Kidney glomerular epithelial cell (primary cell): Measurements from ENCODE around the gene SLC17A2.

Experiments used
- DNase-seq: peaks from one replicate; lab custom pipeline; 2025; lab: John Stamatoyannopoulos, UW

Gene SLC17A2

GRCh38 chr6:25921525-25922203, 8.8 kb downstream of the SLC17A2 start:
- DNase-seq: no peak

- DNase-seq: no peak
Measured at GRCh38 chr6:25919657-25920056, 10.8 kb downstream of the SLC17A2 start.

DNA sequence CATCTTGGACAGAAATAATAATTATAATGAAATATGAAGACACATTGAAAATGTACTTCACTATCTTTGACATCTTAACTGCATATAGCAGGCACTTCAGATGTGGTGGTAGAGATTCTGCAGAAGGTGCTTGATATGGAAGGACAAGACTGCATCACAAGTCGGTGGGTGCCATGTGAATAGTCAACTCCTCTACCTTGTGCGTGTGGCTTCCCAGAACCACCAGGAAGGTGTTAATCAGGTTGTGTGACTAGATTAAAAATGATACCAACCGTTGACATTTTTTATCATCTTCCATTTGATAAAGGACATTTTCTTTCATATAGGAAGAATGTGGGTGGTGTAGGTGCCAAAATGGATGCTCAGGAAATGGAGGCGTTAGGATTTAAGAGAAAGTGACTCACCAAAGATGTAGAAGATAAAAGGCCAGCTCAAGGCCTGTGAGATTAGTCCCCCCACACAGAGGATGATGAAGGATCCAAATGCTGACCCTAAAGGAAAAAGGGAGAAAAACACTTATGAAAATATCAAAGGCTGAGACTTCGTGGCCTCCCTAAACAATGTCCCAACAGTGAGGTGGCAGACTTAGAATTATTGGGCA, 12.3 kb downstream of the SLC17A2 start:
- no peak for DNase-seq

- no peak for DNase-seq
Measured at GRCh38 chr6:25916789-25917490, 13.6 kb downstream of the SLC17A2 start.

DNA sequence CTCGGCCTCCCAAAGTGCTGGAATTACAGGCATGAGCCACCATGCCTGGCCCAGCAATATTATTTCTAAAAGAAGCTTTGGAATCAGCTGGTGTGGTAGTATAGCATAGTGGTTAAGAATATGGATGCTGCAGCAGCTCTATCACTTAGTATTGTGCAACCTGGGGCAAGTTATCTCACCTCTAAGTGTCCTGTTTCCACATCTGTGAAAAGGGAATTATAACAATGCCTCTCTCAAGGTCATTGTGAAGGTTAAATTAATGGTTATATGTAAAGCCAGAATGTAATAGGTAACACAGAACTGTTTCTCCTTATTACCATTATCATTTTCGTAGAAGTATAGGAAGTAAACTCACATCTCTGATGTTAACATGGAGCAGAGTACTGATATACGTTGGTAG, 14.2 kb downstream of the SLC17A2 start:
- DNase-seq: no peak

DNA sequence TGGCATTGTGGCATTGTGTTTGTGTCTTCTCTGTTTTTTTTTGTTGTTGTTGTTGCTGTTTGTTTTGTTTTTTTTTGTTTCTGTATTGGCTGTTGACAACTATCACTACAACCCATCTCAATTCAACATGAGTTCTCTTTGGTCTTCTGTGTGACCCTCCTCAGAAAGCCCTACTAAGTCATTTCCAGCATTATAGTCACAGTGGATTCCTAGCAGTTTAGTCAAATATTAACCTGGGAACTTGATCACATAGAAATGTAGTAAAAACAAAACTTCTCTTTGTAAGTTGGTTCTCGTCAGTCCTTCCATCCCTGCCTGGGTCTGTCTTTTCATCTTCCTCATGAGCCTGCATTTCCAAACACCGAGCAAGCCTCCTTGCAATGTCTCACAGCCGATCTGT, 16.8 kb downstream of the SLC17A2 start:
- no peak for DNase-seq

DNA sequence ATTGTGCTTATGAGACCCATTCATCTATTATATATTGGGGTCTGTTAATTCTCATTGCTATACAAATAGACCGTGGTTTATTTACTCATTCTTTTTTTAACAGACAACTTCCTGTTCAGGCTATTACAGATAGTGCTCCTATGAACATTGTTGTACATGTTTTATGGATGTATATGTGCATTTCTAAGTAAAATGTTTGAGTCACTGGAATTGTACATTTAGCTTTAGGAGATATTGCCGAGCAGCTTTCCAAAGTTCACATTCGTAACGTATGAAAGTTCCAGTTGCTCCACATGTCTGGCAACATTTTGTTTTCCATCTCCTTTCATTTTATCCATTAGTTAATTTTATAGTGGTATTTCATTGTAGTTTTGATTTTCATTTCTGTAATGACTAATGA, 19.1 kb downstream of the SLC17A2 start:
- DNase-seq: no peak

DNA sequence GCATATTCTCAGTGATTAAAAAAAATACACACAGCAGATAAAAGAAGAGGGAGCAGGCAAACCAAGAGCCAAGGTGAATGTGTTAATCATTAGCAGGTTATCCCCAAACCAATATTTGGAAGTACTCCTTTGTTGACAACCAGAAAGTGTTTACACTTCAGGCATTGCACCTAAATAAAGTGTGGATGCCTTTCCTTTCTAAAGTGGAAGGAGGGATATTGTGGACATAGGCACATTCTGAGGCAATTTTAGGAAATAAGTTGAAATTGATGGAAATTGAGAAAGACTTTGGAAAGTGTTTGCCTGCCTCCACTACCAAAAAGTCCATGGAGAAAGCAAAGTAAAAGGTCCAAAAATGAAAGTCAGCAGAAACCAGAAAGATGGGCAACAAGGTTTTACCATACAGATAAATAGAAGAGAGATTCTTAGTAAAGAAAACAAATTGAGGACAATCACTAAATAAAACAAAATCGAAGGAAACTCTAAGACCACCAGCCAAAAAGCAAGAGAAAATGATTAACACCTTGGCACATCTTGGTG, 22.9 kb downstream of the SLC17A2 start:
- no peak for DNase-seq

GRCh38 chr6:25903467-25904099, 26.9 kb downstream of the SLC17A2 start:
- DNase-seq: no peak

DNA sequence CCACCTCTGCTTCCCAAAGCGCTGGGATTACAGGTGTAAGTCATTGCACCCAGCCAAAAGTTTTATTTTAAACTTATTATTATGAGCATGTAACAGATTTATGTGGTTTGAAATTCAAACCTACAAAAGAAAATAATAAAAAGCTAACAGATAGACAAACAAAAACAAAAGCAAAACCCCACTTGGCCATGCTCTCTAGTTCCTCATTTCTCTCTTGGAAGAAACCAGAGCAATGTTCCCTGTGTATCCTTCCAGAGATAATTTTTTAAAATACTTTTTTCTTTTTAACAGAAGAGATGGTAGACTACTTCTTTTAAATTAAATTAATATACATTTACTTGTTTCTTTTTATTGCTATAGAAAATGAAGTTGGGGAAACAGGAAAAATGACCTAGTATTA, 28.4 kb downstream of the SLC17A2 start:
- DNase-seq: no peak

- DNase-seq: no peak
Measured at GRCh38 chr6:25900843-25901242, 29.6 kb downstream of the SLC17A2 start.

GRCh38 chr6:25899580-25900408, 30.7 kb downstream of the SLC17A2 start:
- DNase-seq: peak; percentile 63

DNA sequence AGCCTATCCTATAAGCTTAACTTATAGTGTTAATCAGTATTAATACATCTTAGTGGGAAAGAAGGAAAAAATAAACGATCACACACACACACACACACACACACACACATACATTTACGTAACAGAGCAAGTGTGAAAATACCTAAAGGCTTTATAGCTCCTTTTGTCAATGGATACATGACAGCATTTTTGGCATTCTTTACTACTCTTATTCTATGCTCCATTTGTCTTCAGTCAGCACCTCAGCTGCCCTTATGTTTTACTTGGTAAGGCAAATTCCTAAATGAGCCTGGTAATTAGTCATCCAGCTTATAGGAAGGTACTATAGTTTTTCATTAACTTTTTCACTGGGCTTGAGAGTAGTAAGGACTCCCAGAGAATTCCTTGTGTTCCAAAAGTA, 31.4 kb downstream of the SLC17A2 start:
- DNase-seq: peak; percentile 82

GRCh38 chr6:25898289-25898977, 32.1 kb downstream of the SLC17A2 start:
- peak; percentile 17 for DNase-seq

DNA sequence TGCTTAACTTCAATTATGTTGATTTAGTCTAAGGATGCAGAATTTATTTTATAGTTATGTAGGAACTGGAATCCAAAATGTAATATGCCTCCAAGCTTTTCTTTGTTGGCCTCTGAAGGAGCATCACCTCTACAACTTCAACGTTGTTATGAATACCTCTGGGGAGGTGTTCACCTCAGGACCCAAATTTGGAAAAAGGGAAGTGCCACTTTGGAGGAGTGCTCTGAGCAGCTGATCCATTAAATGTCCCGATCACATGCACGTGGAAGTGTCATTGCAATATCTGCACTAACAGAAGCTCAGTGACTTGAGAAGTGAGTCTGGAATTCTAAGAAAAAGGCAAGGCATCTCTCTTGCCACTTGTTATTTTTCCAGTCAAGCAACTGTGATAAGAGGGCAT, 34.2 kb downstream of the SLC17A2 start:
- DNase-seq: no peak

DNA sequence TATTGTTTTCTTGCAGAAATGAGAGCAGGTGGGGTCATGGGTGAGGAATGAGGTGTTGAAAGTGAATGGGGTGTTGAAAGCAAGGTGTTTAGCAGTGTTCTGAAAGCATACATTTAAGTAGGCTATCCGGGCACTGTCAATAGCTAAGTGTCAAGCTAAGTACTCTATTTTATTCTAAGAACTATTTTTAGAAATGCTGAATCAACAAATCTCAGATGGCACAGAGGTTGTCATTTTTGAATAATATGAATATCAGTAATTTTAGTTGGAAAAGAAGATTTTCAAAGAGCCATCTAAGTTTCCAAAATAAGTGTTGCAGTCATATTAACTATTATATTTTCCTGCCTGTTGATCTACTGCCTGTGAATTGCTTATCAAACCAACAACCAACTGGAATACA, 34.7 kb downstream of the SLC17A2 start:
- no peak for DNase-seq

DNA sequence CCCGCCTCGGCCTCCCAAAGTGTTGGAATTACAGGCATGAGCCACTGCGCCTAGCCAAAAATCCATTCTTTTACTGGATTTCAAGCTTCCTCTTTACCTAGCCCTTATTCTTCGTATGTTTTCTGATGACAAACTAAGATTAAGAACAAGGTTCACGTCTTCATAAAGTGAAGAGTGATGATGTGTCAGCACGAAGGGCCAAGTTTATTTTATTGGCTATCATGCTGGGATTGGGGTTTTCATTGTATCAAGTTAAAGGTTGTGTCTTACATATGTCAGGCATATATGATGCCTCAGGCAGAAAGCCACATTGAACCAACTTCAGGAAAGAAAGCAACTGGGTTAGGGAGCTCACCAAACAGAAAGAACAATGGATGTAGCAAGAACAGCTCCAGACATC, 36.7 kb downstream of the SLC17A2 start:
- DNase-seq: no peak

DNA sequence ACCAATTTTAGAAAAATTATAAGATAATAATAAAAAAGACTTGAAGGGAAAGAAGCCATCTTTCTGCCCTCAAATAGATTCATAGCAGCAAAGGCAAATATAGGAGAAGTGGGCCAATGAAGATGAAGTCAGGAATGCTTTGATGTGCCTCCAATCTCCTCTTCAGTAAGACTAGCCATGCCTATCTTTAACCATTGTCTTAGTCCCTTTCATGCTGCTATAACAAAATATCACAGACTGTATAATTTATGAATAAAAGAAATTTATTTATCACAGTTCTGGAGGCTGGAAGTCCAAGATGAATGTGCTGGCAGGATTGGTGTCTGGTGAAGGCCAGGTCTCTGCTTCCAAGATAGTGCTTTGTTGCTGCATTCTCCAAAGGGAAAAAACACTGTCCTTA, 37.6 kb downstream of the SLC17A2 start:
- DNase-seq: no peak

- DNase-seq: peak; percentile 60
Measured at GRCh38 chr6:25889877-25890853, 40.3 kb downstream of the SLC17A2 start.

- no peak for DNase-seq
Measured at GRCh38 chr6:25888626-25889025, 41.9 kb downstream of the SLC17A2 start.
